ENCODE results near the gene SCG3.

DNA sequence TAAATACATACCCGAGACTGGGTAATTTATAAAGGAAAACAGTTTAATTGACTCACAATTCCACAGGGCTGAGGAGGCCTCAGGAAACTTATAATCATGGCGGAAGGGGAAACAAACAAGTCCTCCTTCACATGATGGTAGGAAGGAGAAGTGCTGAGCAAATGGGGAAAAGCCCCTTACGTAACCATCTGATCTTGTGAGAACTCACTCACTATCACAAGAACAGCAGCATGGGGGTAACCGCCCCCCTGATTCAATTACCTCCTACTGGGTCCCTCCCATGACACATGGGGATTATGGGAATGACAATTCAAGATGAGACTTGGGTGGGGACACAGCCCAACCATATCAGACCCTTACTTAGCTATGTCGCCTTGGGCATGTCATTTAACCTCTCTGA, 27.7 kb downstream of the SCG3 start:
- TF ChIP-seq, protein P1, sequence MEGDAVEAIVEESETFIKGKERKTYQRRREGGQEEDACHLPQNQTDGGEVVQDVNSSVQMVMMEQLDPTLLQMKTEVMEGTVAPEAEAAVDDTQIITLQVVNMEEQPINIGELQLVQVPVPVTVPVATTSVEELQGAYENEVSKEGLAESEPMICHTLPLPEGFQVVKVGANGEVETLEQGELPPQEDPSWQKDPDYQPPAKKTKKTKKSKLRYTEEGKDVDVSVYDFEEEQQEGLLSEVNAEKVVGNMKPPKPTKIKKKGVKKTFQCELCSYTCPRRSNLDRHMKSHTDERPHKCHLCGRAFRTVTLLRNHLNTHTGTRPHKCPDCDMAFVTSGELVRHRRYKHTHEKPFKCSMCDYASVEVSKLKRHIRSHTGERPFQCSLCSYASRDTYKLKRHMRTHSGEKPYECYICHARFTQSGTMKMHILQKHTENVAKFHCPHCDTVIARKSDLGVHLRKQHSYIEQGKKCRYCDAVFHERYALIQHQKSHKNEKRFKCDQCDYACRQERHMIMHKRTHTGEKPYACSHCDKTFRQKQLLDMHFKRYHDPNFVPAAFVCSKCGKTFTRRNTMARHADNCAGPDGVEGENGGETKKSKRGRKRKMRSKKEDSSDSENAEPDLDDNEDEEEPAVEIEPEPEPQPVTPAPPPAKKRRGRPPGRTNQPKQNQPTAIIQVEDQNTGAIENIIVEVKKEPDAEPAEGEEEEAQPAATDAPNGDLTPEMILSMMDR (IDR thresholded peaks at IDR 0.05) = no peak
- TF ChIP-seq POLR2AphosphoS5 (IDR thresholded peaks at IDR 0.05; ENCODE audit: insufficient read depth in 1 of 2, low read depth in 1 of 2) = no peak

Data from vagina (tissue), 2 donors.